Stimulated activated CD8-positive, alpha-beta memory T cell treated with anti-CD3 and anti-CD28 coated beads, Interleukin-2, amount 100 ng/mL, for 1 hour (primary cell): ENCODE data around the gene MARF1.
A peak's percentile ranks its signal among the peaks of the same experiment; 100 is the strongest.
"Not testable (repeated sequence)": the region's sequence is repeated elsewhere in the genome, so short reads cannot be mapped to it uniquely, and the experiment has no call there.

Experiments used
- DNase-seq, 2 donors: peaks; one replicate each; pipeline ENCODE4 v3.0.0-alpha.2; 2020; ENCODE audit warnings: low read depth in 2 of 2

MARF1 gene

DNA sequence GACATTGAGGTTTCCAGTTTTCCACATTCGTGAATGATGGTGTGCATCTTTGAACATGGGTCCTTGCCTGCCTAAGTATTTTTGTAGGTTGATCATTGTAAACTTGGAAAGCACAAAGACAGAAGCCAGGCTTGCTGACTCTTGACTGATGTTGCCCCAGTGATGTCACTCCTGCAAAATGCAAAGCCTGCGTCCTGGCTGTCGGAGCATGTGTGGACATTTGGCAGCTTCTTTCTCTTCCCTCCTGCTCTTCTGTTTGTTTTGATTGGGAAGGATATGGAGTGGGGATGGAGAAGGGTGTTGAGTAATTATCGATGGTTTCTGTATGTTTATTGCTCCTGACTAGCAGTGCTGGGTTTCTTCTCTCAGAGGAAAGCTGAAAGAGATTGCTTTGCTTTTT is 10.3 kb upstream of the MARF1 start:
- DNase-seq = no peak

DNA sequence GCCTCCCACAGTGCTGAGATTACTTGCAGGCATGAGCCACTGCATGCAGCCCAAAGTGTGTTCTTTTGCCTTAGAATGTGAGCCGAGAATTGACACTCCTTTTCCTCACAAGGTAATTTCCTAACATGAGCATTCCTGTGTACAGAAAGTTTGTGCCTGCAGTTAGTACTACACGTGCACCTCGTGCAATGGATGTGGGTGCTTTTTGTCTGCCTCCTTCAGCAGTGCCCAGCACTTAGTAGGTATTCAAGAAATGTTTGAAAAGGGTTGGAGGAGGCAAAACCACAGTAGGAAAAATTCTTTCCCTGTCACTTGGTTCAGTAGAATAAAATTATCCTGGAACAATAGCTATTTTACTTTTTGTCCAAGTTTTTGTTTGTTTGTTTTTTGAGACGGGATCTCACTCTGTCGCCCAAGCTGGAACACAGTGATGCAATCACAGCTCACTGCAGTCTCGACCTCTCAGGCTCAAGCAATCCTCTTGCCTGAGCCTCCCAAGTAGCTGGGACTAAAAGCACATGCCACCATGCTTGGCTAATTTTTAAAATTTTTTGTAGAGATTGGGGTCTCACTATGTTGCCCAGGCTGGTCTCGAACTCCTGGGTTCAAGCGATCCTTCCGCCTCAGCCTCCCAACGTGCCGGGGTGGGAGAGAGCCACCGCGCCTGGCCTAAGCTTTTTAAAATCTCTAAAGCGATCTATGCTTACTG is 9.5 kb upstream of the MARF1 start:
- DNase-seq = no peak

DNA sequence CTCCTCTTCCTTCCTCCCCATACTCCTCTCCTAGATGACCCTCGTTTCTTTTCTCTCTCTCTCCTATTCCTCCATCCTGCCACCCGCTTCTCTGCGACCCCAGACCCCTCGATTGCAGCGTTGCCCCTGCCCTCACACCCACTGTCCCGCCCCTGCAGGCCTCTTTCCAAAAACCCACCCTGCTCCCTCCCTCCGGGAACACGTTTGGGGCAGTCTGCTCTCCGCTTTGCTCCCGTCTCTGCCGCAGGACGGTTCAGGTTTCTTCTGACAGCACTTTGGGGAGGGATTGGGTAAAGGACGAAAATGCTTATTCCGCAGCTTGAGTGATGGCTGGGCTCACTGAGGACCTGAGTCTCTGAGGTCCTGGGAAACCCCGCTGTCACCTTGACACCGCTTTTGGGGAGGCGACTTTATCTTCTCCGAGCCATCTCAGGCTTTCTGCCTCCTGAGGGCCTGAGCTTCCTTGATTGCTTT is 7.8 kb upstream of the MARF1 start:
- DNase-seq = peak in 1 of 2 donors; percentile 15

GRCh38 chr16:15650019-15650697 is 7.2 kb upstream of the MARF1 start, which contains the start of gene NDE1:
NDE1 (plus strand) TSS chr16:15650245; CDS start chr16:15664779, 14,534 bp downstream.
- DNase-seq = peak; percentile 76 to 80

DNA sequence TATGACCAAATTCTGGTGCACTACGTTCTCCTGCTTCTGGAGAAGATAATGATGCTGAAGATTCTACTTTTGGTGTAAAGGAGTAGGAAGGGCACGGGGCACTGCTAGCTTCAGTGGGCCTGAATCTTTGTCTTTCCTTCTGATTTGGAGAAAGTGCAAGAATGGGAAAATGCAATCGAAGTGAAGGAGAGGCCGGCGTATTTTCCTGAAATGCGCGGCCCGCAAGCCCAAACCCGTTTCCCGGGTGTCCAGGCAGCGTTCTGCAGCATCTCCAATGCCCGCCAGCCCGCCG is 6.7 kb upstream of the MARF1 start:
- no peak for DNase-seq

DNA sequence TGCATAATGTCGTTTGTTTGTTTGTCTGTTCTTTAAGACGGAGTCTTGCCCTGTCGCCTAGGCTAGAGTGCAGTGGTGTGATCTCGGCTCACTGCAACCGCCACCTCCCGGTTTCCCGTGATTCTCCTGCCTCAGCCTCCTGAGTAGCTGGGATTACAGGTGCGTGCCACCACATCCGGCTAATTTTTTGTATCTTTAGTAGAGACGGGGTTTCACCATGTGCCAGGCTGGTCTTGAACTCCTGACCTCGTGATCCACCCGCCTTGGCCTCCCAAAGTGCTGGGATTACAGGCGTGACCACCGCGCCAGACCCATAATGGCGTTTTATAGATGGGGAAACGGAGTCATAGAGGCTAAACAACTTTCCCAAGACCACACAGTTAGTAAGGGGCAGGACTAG is 6.4 kb upstream of the MARF1 start:
- not testable (repeated sequence) for DNase-seq

GRCh38 chr16:15648135-15648730 is 5.3 kb upstream of the MARF1 start:
- DNase-seq = no peak

DNA sequence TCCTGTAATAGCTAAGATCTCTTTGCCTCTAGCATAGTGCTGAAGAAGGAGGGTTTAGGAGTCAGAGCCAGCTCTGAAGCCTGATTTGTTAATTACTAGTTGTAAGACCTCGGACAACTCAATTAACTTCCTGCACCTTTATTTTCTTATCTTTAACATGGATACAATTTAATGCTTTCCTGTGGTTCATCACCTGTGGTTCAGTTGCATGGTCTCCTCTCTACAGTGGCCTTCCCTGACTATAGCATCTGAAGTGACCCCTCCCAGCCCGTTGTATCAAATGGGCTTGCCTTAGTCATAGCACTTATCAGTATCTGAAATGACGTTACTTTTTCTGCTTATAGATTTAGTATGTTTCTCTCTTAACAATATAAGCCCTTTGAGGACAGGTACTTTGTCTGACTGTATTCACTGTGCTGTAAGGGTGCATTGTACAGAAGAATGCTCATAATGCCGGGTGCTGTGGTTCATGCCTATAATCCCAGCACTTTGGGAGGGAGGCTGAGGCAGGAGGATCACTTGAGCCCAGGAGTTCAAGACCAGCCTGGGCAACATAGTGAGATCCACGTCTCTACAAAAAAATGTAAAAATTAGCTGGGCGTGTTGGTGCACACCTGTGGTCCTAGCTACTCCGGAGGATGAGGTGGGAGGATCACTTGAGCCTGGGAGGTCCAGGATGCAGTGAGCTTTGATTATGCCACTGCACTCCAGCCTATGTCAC is 4.5 kb upstream of the MARF1 start:
- no peak for DNase-seq

GRCh38 chr16:15646557-15647293 is 3.8 kb upstream of the MARF1 start:
- DNase-seq = not testable (repeated sequence)

DNA sequence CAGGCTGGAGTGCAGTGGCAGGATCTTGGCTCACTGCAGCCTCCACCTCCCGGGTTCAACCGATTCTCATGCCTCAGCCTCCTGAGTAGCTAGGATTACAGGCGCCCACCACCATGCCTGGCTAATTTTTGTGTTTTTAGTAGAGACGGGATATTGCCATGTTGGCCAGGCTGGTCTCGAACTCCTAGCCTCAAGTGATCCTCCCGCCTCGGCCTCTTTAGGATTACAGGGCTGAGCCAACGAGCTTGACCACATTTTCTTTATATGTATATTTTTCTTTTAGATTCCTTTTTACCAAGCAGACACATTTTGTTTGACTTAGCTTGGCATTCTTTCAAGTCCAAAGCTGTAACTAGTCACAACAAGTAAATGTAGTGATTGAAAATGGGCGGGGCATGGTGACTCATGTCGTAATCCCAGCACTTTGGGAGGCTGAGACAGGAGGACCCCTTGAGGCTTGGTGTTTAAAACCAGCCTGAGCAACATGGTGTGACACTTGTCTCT is 2.1 kb upstream of the MARF1 start:
- not testable (repeated sequence) for DNase-seq

GRCh38 chr16:15644267-15644961 is 1.5 kb upstream of the MARF1 start:
- no peak for DNase-seq

DNA sequence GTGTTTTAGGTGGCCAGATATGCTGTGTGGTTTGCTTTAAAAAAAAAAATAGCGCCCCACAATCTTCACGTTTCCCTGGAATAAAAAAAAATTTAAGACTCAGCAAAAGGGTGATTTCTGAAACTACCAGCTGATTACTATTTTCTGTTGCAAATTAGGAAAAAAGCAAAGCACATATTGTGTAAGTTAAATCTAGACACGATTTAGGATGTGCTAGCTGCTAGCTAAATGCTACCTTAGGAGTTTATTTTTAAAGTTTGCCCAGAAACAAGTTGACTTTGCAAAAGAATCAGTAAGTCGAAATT is 944 bp upstream of the MARF1 start:
- DNase-seq = no peak

DNA sequence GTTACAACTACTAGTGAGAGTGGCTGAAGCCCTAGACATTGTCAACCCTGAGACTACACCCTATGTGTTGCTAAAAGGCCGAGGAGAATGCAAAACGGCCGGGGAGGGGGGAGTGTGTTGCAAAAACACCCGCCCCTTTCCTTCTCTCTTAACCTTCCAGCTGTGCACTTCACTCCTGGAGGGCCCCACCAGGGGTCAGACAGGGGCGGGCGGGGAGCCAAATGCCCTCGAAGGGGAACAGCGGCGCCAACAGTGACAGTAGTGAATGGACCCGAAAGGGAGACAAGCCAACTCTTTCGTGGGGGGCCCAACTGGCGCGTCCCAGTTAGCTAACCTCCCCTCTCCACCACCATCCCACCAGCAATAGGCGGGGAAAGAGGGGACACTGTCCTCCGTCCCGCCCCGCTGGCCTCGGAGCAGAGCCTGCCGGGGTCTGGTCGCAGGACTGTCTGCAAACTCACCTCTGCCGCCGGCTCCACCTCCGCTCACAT is 352 bp downstream of the MARF1 start:
- peak; percentile 58 to 67 for DNase-seq

DNA sequence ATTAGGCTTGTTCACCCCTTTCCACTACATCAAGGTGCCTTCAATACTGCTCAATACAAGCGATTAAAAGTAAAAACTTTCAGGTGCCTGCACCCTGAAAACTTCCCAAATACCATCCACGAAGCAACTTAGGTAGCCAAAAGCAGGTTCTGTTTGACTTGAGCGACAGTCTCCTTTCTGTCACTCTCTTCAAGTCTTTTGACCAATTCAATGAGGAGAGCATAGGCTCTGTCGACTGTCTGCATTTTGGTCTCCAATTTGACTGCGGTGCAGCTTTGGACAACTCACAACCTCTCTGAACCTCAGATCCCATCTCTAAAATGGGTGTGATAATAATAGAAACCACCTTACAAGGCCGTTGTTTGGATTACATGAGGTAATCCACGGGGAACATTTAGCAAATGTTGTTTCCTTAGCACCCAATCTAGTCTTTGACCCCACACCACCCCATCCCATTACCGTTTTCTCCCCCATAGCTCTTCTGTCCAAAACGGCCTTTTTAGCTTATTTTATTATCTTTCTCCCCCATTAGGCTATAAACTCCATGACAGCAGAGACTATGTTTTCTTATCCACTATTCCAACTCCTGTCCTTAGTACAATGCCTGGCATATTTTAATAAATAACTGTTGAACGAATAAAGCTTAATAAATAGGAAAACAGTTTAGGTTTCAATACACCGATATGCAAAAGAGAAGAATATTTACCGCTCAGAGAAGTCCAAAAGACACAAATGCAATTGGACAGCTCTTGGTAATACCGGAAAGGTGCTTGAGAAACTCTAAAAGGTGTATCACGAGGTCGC is 999 bp downstream of the MARF1 start:
- no peak for DNase-seq

DNA sequence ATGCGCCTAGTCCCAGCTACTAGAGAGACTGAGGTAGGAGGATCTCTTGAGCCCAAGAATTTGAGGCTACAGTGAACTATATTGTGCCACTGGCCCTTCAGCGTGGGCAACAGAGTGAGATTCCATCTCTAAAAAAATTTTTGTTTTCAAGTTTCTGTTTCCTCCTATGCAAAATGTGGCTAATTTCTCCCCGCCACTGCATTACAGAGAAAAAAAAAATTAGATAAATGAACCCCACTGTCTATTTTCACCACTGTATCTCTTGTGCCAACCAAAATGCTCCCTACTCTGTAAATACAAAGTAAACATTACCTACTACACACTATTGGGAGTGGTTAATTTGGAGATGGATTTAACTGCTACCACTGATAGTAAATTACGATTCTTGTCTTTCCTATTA is 2.0 kb downstream of the MARF1 start:
- DNase-seq = no peak

DNA sequence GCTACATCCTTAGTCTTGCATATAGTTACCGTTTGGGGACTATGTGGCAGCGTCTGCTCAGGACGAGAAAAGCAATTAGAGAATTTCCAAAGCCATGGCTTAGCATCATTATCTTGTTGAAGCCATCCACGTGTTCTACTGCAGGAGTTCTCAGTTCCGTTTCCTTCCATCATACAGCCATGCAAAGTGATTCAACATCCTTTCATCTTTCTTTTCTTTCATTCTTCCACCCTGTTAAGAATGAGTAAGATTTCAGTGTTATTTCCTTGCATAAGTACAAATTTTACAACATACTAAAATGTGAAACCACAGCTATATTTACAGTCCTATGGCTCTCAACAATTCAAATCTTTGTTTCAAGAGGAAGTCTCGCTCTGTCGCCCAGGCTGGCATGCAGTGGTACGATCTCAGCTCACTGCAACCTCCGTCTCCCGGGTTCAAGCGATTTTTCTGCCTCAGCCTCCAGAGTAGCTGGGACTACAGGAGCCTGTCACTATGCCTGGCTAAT is 3.8 kb downstream of the MARF1 start:
- no peak for DNase-seq

DNA sequence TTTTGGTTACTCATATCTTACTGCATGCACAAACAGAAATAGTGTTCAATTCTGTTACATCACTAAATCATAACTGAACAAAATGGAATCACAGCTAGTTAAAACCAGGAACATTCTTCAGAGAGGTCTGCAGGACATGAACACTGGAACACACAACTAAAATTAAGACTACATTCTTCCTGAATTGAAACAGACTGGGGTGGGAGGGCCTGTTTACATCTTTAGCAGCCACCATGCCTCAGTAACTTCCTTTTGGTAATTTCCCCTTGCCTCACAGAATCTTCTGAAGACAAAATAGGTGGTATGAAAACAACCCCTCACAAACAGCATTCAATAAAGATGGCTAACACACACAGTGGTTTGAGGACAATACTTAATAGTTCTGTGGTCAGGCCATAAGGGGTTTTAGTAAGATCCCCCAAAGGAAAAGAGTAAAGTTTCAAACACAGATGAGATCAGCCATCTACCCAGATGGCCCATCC is 6.5 kb downstream of the MARF1 start:
- DNase-seq = no peak

DNA sequence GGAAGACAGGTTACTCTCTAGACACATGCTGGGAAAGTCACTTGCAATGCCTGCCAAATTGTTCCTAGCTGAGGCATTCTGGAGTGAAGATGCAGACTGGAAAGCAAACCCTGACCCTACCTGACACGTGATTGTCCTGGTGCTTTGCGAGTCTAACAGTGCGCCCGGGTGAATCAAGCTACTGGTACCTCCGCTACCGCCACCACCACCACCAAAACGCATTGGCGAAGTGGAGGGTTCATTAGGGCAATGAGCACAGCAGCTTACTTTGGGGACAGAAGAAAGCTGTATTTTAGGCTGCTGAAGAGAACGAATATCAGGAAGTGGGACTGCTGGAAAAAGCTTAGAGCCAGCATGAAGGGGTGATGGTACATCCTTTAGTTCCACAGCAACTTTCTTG is 7.0 kb downstream of the MARF1 start:
- DNase-seq = no peak

GRCh38 chr16:15631730-15632409 is 11.1 kb downstream of the MARF1 start:
- DNase-seq = no peak
